SK-N-SH (cell line): Measurements from ENCODE around the gene HES1. TPM values are rescaled to one million over a fixed set of nuclear protein-coding genes. Genes with fewer than 3 reads are reported as not detected.

Experiments used
- CTCF ChIA-PET: fragments of 300-600, 350-600 bp; formaldehyde crosslinking; extraction: SDS; loops from one replicate; lab custom pipeline; 2021; lab: Yijun Ruan, JAX
- POLR2A ChIA-PET: fragments of 350-600 bp; sonication (Branson Sonifier 250); formaldehyde crosslinking; extraction: SDS; loops from one replicate; lab custom pipeline; 2020; ENCODE audit warnings: antibody characterized with exemption, inconsistent platforms; lab: Yijun Ruan, JAX
- DNase-seq: peaks from one replicate; pipeline ENCODE4 v3.0.0; 2012
- H2AFZ ChIP-seq: fragments of 200-600 bp; sonication (generic); 2 replicates; pipeline ENCODE4 v1.8.1; 2016; ENCODE audit warnings: antibody characterized with exemption, mild to moderate bottlenecking, low read depth
- H3F3A ChIP-seq: fragments of 200-600 bp; sonication (generic); replicated peaks from 2 replicates; pipeline ENCODE3; 2016; ENCODE audit warnings: antibody characterized with exemption, mild to moderate bottlenecking; ENCODE audit not compliant: insufficient read depth
- H3K27ac ChIP-seq, 2 experiments: fragments of 200-500 bp in 1 of 2; fragments of 200-600 bp in 1 of 2; sonication (Bioruptor generic) in 1 of 2; sonication (generic), shearing (Covaris generic) in 1 of 2; 2 replicates each; pipeline versions ENCODE4 v1.5.1 to v1.6.1; 2014 to 2016; ENCODE audit warnings: low read depth in 2 of 2, inconsistent platforms in 1 of 2, low read length in 1 of 2, mild to moderate bottlenecking in 1 of 2, mixed read lengths in 1 of 2
- H3K27me3 ChIP-seq: fragments of 200-600 bp; sonication (generic), shearing (Covaris generic); 2 replicates; pipeline ENCODE4 v1.6.1; 2016; ENCODE audit warnings: mixed run types; ENCODE audit not compliant: insufficient read depth
- H3K36me3 ChIP-seq, 2 experiments: fragments of 200-500 bp in 1 of 2; fragments of 200-600 bp in 1 of 2; sonication (Bioruptor generic) in 1 of 2; sonication (generic) in 1 of 2; replicated peaks in 1 of 2; 2 replicates each; pipeline versions ENCODE3 to v1.5.1; 2014 to 2016; ENCODE audit warnings: low read length in 1 of 2, mild to moderate bottlenecking in 1 of 2; ENCODE audit not compliant: insufficient read depth in 2 of 2, control insufficient read depth in 1 of 2
- H3K4me1 ChIP-seq, 2 experiments: fragments of 200-500 bp in 1 of 2; fragments of 200-600 bp in 1 of 2; sonication (Bioruptor generic) in 1 of 2; sonication (generic), shearing (Covaris generic) in 1 of 2; 2 replicates each; pipeline versions ENCODE4 v1.5.1 to v1.6.1; 2014 to 2016; ENCODE audit warnings: low read depth in 1 of 2, low read length in 1 of 2, mixed run types in 1 of 2; ENCODE audit not compliant: insufficient read depth in 2 of 2, control insufficient read depth in 1 of 2
- H3K4me2 ChIP-seq: fragments of 200-600 bp; sonication (generic), shearing (Covaris generic); 2 replicates; pipeline ENCODE4 v1.6.1; 2017; ENCODE audit warnings: mixed run types
- H3K4me3 ChIP-seq, 2 experiments: fragments of 200-500 bp in 1 of 2; fragments of 200-600 bp in 1 of 2; sonication (Bioruptor generic) in 1 of 2; sonication (generic), shearing (Covaris generic) in 1 of 2; 2 replicates each; pipeline versions ENCODE4 v1.5.1 to v1.8.1; 2014 to 2016; ENCODE audit warnings: low read depth in 2 of 2, inconsistent platforms in 1 of 2, low read length in 1 of 2, mild to moderate bottlenecking in 1 of 2, mixed read lengths in 1 of 2, moderate library complexity in 1 of 2
- H3K79me2 ChIP-seq: fragments of 200-600 bp; sonication (generic); 2 replicates; pipeline ENCODE4 v1.8.1; 2017; ENCODE audit warnings: mild to moderate bottlenecking; ENCODE audit not compliant: insufficient read depth
- H3K9ac ChIP-seq: fragments of 200-600 bp; sonication (generic); 2 replicates; pipeline ENCODE4 v1.6.1; 2017; ENCODE audit warnings: mixed run types
- H3K9me2 ChIP-seq: fragments of 200-600 bp; sonication (generic); 2 replicates; pipeline ENCODE4 v1.6.1; 2017; ENCODE audit warnings: mixed run types
- H3K9me3 ChIP-seq: fragments of 200-600 bp; sonication (generic); 2 replicates; pipeline ENCODE4 v1.6.1; 2017; ENCODE audit warnings: mixed run types, mild to moderate bottlenecking, moderate library complexity
- H4K20me1 ChIP-seq: fragments of 200-600 bp; sonication (generic); 2 replicates; pipeline ENCODE4 v1.6.1; 2017; ENCODE audit warnings: mild to moderate bottlenecking, mixed run types; ENCODE audit not compliant: insufficient read depth
- FOXM1 ChIP-seq: IDR thresholded peaks from 2 replicates; pipeline ENCODE4 v1.4.0; 2012; ENCODE audit warnings: low read depth, mild to moderate bottlenecking
- GABPA ChIP-seq: IDR thresholded peaks from 2 replicates; pipeline ENCODE4 v1.4.0; 2012; ENCODE audit warnings: low read depth, mild to moderate bottlenecking
- MXI1 ChIP-seq: IDR thresholded peaks from 2 replicates; pipeline ENCODE4 v1.6.1; 2012; ENCODE audit warnings: mild to moderate bottlenecking, low read depth, low read length, improper control_type of control experiment
- NRF1 ChIP-seq: IDR thresholded peaks from 2 replicates; pipeline ENCODE4 v1.6.1; 2012; ENCODE audit warnings: low read depth, mild to moderate bottlenecking, low read length
- POLR2AphosphoS5 ChIP-seq: IDR thresholded peaks from 2 replicates; pipeline ENCODE4 v1.6.1; 2012; ENCODE audit warnings: low read depth, low read length
- RCOR1 ChIP-seq: fragments of 150-350 bp; IDR thresholded peaks from 2 replicates; pipeline ENCODE4 v1.6.1; 2017; ENCODE audit warnings: antibody characterized with exemption, low read length
- RFX5 ChIP-seq: IDR thresholded peaks from 2 replicates; pipeline ENCODE4 v1.6.1; 2012; ENCODE audit warnings: mild to moderate bottlenecking, improper control_type of control experiment, low read length
- TAF1 ChIP-seq: IDR thresholded peaks from 2 replicates; pipeline ENCODE4 v1.6.1; 2012; ENCODE audit warnings: low read depth, mild to moderate bottlenecking, low read length, moderate library complexity, borderline replicate concordance
- TCF12 ChIP-seq: IDR thresholded peaks from 2 replicates; pipeline ENCODE4 v1.4.0; 2012
- YY1 ChIP-seq: IDR thresholded peaks from 2 replicates; pipeline ENCODE4 v1.4.0; 2012; ENCODE audit warnings: low read depth, mild to moderate bottlenecking
- WGBS: methylation state at CpG from one replicate; pipeline ENCODE4 v1.1.6; 2017; ENCODE audit warnings: low lambda C conversion rate; 5-methylcytosine and 5-hydroxymethylcytosine counted together
- polyA plus RNA-seq, 3 experiments: library from polyadenylated mRNA; depleted of rRNA; stranded (reverse); fragments of >200 nt; gene quantifications; 2 replicates each; pipeline ENCODE4 v1.2.3, GENCODE V29; 2012
- TF ChIP-seq, protein P1 (sequence below): IDR thresholded peaks from 2 replicates; pipeline ENCODE4 v1.4.0; 2012; ENCODE audit warnings: low read depth, borderline replicate concordance
- TF ChIP-seq, protein P2 (sequence below): IDR thresholded peaks from 2 replicates; pipeline ENCODE4 v1.6.1; 2012; ENCODE audit warnings: mild to moderate bottlenecking, low read depth, low read length, moderate library complexity
- TF ChIP-seq, protein P3 (sequence below): IDR thresholded peaks from 2 replicates; pipeline ENCODE4 v1.4.0; 2012; ENCODE audit warnings: low read depth, borderline replicate concordance
- TF ChIP-seq, protein P4 (sequence below): fragments of 150-350 bp; IDR thresholded peaks from 2 replicates; pipeline ENCODE4 v1.6.1; 2017; ENCODE audit warnings: antibody characterized with exemption, low read length, low read depth, borderline replicate concordance

HES1 gene
- polyA plus RNA-seq, 1 of the 3 experiments (the other 2 are of a cell fraction): 225 TPM

DNA sequence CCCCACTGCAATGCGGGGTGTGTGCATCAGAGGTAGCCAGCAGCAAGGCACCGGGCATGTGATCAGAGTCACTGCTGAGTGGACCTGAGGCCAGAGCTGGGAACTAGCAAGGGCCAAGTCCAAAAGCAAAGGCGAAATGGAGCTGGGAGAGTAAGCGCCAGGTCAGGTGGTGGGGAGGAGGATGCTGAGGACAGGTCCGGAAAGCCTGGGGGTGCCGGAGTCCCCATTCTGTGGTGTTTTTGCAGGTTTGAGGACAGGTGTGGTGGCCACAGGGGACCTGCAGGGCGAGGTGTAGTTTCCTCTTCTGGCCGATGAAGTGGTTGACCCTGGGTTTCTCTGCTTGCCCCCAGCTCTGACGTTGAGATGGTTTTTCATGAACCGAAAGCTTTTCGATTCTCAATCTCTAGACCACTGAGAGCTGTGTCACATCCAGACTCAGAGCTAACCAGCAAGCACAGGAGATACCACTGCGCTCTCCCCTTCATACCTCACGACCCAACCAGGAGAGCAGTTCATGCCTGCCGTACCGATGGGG is 35.0 kb upstream of the HES1 start:
- H2AFZ ChIP-seq: no peak overlapping the region

More for the DNA sequence above, 35.0 kb upstream of the HES1 start:
- Histone ChIP-seq H3K27me3 (peaks cover 68% of the 10 kb centered on the region), H3K4me2 (no peak overlapping the region), H3K9ac (no peak overlapping the region), H3K79me2 (no peaks in the 10 kb centered on the region), H3K4me3 (no peak overlapping the region), H3K36me3 (no peaks in the 10 kb centered on the region), H3K9me3 (no peaks in the 10 kb centered on the region), H3K4me1 (peaks cover 0 to 47% of the 10 kb centered on the region in 2 experiments; a peak in 2 of 4 replicates), H3K27ac (no peak overlapping the region), H3K9me2 (no peaks in the 10 kb centered on the region), H3F3A (no peaks in the 10 kb centered on the region), H4K20me1 (no peaks in the 10 kb centered on the region)
- WGBS: 59% methylated on average over 13 of the region's 15 CpGs
- no peak for DNase-seq
- TF ChIP-seq, protein P1, sequence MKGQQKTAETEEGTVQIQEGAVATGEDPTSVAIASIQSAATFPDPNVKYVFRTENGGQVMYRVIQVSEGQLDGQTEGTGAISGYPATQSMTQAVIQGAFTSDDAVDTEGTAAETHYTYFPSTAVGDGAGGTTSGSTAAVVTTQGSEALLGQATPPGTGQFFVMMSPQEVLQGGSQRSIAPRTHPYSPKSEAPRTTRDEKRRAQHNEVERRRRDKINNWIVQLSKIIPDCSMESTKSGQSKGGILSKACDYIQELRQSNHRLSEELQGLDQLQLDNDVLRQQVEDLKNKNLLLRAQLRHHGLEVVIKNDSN: no peak
- TF ChIP-seq FOXM1 (no peak), MXI1 (no peak), POLR2AphosphoS5 (no peak), TCF12 (no peak), TAF1 (no peak), RFX5 (no peak), GABPA (no peak), NRF1 (no peak), YY1 (no peak), RCOR1 (no peak)
- TF ChIP-seq, protein P2, sequence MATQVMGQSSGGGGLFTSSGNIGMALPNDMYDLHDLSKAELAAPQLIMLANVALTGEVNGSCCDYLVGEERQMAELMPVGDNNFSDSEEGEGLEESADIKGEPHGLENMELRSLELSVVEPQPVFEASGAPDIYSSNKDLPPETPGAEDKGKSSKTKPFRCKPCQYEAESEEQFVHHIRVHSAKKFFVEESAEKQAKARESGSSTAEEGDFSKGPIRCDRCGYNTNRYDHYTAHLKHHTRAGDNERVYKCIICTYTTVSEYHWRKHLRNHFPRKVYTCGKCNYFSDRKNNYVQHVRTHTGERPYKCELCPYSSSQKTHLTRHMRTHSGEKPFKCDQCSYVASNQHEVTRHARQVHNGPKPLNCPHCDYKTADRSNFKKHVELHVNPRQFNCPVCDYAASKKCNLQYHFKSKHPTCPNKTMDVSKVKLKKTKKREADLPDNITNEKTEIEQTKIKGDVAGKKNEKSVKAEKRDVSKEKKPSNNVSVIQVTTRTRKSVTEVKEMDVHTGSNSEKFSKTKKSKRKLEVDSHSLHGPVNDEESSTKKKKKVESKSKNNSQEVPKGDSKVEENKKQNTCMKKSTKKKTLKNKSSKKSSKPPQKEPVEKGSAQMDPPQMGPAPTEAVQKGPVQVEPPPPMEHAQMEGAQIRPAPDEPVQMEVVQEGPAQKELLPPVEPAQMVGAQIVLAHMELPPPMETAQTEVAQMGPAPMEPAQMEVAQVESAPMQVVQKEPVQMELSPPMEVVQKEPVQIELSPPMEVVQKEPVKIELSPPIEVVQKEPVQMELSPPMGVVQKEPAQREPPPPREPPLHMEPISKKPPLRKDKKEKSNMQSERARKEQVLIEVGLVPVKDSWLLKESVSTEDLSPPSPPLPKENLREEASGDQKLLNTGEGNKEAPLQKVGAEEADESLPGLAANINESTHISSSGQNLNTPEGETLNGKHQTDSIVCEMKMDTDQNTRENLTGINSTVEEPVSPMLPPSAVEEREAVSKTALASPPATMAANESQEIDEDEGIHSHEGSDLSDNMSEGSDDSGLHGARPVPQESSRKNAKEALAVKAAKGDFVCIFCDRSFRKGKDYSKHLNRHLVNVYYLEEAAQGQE: no peak
- TF ChIP-seq, protein P3, sequence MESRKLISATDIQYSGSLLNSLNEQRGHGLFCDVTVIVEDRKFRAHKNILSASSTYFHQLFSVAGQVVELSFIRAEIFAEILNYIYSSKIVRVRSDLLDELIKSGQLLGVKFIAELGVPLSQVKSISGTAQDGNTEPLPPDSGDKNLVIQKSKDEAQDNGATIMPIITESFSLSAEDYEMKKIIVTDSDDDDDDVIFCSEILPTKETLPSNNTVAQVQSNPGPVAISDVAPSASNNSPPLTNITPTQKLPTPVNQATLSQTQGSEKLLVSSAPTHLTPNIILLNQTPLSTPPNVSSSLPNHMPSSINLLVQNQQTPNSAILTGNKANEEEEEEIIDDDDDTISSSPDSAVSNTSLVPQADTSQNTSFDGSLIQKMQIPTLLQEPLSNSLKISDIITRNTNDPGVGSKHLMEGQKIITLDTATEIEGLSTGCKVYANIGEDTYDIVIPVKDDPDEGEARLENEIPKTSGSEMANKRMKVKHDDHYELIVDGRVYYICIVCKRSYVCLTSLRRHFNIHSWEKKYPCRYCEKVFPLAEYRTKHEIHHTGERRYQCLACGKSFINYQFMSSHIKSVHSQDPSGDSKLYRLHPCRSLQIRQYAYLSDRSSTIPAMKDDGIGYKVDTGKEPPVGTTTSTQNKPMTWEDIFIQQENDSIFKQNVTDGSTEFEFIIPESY: no peak
- TF ChIP-seq, protein P4, sequence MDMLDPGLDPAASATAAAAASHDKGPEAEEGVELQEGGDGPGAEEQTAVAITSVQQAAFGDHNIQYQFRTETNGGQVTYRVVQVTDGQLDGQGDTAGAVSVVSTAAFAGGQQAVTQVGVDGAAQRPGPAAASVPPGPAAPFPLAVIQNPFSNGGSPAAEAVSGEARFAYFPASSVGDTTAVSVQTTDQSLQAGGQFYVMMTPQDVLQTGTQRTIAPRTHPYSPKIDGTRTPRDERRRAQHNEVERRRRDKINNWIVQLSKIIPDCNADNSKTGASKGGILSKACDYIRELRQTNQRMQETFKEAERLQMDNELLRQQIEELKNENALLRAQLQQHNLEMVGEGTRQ: no peak
- POLR2A ChIA-PET: interaction anchor here (1.1 kb wide), 1 partner anchor 10 kb away, joined by 3 read pairs; no protein-coding TSS in a partner anchor
- CTCF ChIA-PET: interaction anchor here (1.2 to 2.0 kb wide), 2 partner anchors 19 to 214 kb away, joined by 4 to 6 read pairs; no protein-coding TSS in a partner anchor
